D721Med (cell line): Measurements from ENCODE around the gene TSSK2.
"Not testable (repeated sequence)": the region's sequence is repeated elsewhere in the genome, so short reads cannot be mapped to it uniquely, and the experiment has no call there.

Experiments
- DNase-seq: peaks from one replicate; pipeline ENCODE4 v3.0.0; 2011; ENCODE audit warnings: low spot score; ENCODE audit not compliant: insufficient read length
- FAIRE-seq: peaks from 2 replicates; lab custom pipeline; 2011; peaks lifted over from hg19 to GRCh38; lab: Jason Lieb, UNC
- TF ChIP-seq, protein P1 (sequence below): IDR thresholded peaks from 2 replicates; pipeline ENCODE4 v1.5.1; 2012; ENCODE audit warnings: mild to moderate bottlenecking, control low read depth; ENCODE audit not compliant: insufficient read depth; ENCODE audit errors: missing control alignments

TSSK2 gene

DNA sequence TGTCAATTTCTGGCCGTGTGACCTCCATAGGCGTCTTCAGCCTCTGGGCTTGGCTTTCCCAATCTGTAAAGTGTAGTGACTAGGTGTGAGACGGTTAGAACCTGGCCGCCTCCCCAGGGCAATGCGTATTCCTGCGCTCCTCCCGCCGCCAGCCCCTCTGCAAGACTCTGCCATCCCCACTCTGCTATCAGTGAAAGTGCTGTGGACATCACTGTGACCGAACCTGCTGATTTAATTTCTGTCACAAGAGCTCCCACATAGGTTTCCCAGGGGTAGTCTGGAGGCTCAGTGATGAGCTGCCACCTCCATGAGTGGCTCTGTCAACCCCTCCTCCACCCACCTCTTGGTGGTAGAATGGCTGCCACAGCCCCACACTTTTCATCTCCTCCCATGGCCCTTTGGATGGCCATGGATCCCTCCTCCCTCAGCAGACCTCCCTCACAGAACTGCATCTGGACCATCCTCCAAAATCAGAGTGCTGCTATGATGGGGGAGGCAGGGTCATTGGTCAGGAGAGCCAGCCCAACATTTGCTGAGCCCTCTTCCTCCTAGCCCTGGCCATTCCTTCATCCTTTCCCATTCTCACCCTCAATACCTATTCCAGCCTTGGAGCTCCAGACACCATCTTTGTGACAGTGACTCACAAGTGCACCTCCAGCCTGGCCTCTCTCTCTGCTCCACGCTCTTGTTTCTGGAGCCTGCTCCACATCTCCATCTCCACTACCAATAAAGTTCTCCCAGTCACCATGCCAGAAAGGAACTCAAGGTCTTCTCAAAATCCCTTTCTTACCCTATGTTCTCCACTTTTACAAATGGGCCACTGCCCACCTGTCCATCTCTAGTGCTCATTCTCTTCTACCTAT lies 20.5 kb downstream of the TSSK2 start:
- DNase-seq (no peak), FAIRE-seq (no peak)
- TF ChIP-seq, protein P1, sequence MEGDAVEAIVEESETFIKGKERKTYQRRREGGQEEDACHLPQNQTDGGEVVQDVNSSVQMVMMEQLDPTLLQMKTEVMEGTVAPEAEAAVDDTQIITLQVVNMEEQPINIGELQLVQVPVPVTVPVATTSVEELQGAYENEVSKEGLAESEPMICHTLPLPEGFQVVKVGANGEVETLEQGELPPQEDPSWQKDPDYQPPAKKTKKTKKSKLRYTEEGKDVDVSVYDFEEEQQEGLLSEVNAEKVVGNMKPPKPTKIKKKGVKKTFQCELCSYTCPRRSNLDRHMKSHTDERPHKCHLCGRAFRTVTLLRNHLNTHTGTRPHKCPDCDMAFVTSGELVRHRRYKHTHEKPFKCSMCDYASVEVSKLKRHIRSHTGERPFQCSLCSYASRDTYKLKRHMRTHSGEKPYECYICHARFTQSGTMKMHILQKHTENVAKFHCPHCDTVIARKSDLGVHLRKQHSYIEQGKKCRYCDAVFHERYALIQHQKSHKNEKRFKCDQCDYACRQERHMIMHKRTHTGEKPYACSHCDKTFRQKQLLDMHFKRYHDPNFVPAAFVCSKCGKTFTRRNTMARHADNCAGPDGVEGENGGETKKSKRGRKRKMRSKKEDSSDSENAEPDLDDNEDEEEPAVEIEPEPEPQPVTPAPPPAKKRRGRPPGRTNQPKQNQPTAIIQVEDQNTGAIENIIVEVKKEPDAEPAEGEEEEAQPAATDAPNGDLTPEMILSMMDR: no peak

- FAIRE-seq (no peak), DNase-seq (no peak)
- TF ChIP-seq, protein P1: no peak
Measured at GRCh38 chr22:19152942-19153883, 22.1 kb downstream of the TSSK2 start.

- FAIRE-seq, DNase-seq: not testable (repeated sequence)
Measured at GRCh38 chr22:19156109-19156508, 25.0 kb downstream of the TSSK2 start.

GRCh38 chr22:19158649-19159048 lies 27.5 kb downstream of the TSSK2 start:
- not testable (repeated sequence) for FAIRE-seq, DNase-seq

GRCh38 chr22:19164425-19164824 lies 33.3 kb downstream of the TSSK2 start:
- no peak for FAIRE-seq
- TF ChIP-seq, protein P1: no peak
- no peak for DNase-seq

GRCh38 chr22:19166421-19166820 lies 35.3 kb downstream of the TSSK2 start:
- TF ChIP-seq, protein P1: no peak
- DNase-seq (no peak), FAIRE-seq (no peak)

- no peak for DNase-seq
- TF ChIP-seq, protein P1: no peak
Measured at GRCh38 chr22:19167106-19167869, 36.2 kb downstream of the TSSK2 start.

More at GRCh38 chr22:19167106-19167869, 36.2 kb downstream of the TSSK2 start:
- FAIRE-seq: no peak
